Erythroblast (primary cell): ENCODE data around the gene HS1BP3.

Experiments
- GATA1 ChIP-seq: IDR thresholded peaks from 2 replicates; pipeline ENCODE4 v1.6.1; 2011; ENCODE audit warnings: low read depth, mild to moderate bottlenecking, control low read depth, low read length, moderate library complexity
- POLR2A ChIP-seq: IDR thresholded peaks from 2 replicates; pipeline ENCODE4 v1.6.1; 2011; ENCODE audit warnings: mild to moderate bottlenecking, low read length

GRCh38 chr2:20651731-20652099, 817 bp upstream of the HS1BP3 start:
- no peak for TF ChIP-seq POLR2A
- TF ChIP-seq GATA1 = no peak
